Activated CD4-positive, alpha-beta T cell treated with anti-CD3 and anti-CD28 coated beads, Interleukin-10, Interleukin-2, amounts not matched to agents 100 ng/mL and 50 ng/mL, durations not matched to agents 16 hours and 8 hours (primary cell): ENCODE data around the gene TRIM65.

ENCODE experiments used
- DNase-seq: peaks from one replicate; pipeline ENCODE4 v3.0.0-alpha.2; 2020

Gene TRIM65

GRCh38 chr17:75917141-75917916 is 20.6 kb upstream of the TRIM65 start:
- no peak for DNase-seq

- no peak for DNase-seq
These were observed 18.5 kb upstream of the TRIM65 start for GRCh38 chr17:75915268-75915667.

- no peak for DNase-seq
These were observed 18.0 kb upstream of the TRIM65 start for GRCh38 chr17:75914643-75915267.

GRCh38 chr17:75913537-75914210 is 16.9 kb upstream of the TRIM65 start:
- no peak for DNase-seq

- no peak for DNase-seq
These were observed 13.9 kb upstream of the TRIM65 start for GRCh38 chr17:75910699-75911098.

- no peak for DNase-seq
These were observed 13.1 kb upstream of the TRIM65 start for GRCh38 chr17:75909812-75910274.

- DNase-seq, result no peak
These were observed 12.5 kb upstream of the TRIM65 start for GRCh38 chr17:75909051-75909811.

- DNase-seq, result no peak
These were observed 11.4 kb upstream of the TRIM65 start for GRCh38 chr17:75908201-75908600.

- no peak for DNase-seq
These were observed 9.6 kb upstream of the TRIM65 start for GRCh38 chr17:75906143-75906884.

- DNase-seq, result peak; percentile 98
These were observed 8.2 kb upstream of the TRIM65 start, which contains the start of gene MRPL38 for GRCh38 chr17:75904749-75905521. Gene MRPL38 (minus strand): TSS chr17:75904884. CDS start chr17:75904875, 9 bp downstream.

GRCh38 chr17:75902406-75902805 is 5.7 kb upstream of the TRIM65 start:
- DNase-seq, result no peak

- DNase-seq, result no peak
These were observed 5.0 kb upstream of the TRIM65 start for GRCh38 chr17:75901727-75902126.

- no peak for DNase-seq
These were observed 4.2 kb upstream of the TRIM65 start for GRCh38 chr17:75900691-75901533.

- DNase-seq, result no peak
These were observed 3.2 kb upstream of the TRIM65 start for GRCh38 chr17:75899767-75900468.

- DNase-seq, result no peak
These were observed 2.6 kb upstream of the TRIM65 start for GRCh38 chr17:75899353-75899752.

GRCh38 chr17:75898791-75899190 is 2.0 kb upstream of the TRIM65 start:
- no peak for DNase-seq

GRCh38 chr17:75898065-75898464 is 1.3 kb upstream of the TRIM65 start:
- DNase-seq, result no peak

GRCh38 chr17:75897160-75898019 is 639 bp upstream of the TRIM65 start:
- no peak for DNase-seq
